ENCODE data around the gene STXBP3. TPM values are rescaled to one million over a fixed set of nuclear protein-coding genes. Genes with fewer than 3 reads are reported as not detected.

STXBP3 gene
- total and polyA plus RNA-seq, 2 of the 4 experiments (the other 2 are of a cell fraction): 19.1 to 19.7 TPM

DNA sequence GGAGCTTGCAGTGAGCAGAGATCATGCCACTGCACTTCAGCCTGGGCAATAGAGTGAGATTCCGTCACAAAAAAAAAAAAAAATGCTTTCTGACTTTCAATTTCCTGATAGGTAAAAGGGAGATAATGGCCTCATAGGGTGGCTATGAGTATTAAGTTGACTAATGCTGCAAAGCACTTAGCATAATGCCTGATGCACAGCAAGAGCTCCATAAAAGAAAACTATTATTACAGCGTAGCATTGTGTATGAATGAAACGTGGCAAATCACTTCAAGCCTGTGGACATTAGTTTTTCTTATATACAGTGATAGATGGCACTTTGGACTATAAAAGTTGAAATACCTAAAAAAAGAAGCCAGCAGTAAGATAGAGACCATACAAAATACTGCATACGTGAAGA lies 17.0 kb upstream of the STXBP3 start:
- Histone ChIP-seq H3K9me3 (ENCODE audit: control insufficient read depth, insufficient read depth, low read length) (no peaks in the 10 kb centered on the region), H4K91ac (ENCODE audit: insufficient read depth, low read depth, low read length) (no peak overlapping the region), H3K56ac (ENCODE audit: extremely low read depth, insufficient read depth, low read length) (no peak overlapping the region), H2AK9ac (replicated peaks; ENCODE audit: low read depth, low read length, poor library complexity) (no peak overlapping the region), H2BK15ac (ENCODE audit: low read depth, low read length) (no peak overlapping the region), H4K5ac (ENCODE audit: low read depth, low read length) (no peak overlapping the region), H4K20me1 (ENCODE audit: insufficient read depth, low read length) (no peaks in the 10 kb centered on the region), H3K9ac (ENCODE audit: low read depth, low read length) (no peak overlapping the region), H3K4me2 (ENCODE audit: low read depth, low read length) (no peak overlapping the region), H2BK120ac (ENCODE audit: low read depth, low read length) (no peak overlapping the region), H3K14ac (replicated peaks; ENCODE audit: low read depth, low read length) (no peak overlapping the region), H3K27me3 (ENCODE audit: control insufficient read depth, insufficient read depth, low read length) (peaks cover 1% of the 10 kb centered on the region; the same call in 1 of the 2 replicates), H2BK20ac (ENCODE audit: low read depth, low read length) (no peak overlapping the region), H3K36me3 (ENCODE audit: control insufficient read depth, insufficient read depth, low read length) (no peaks in the 10 kb centered on the region), H3K4me1 (ENCODE audit: control insufficient read depth, insufficient read depth, low read length) (no peaks in the 10 kb centered on the region), H3K4me3 (ENCODE audit: insufficient read depth, low read depth, low read length) (no peak overlapping the region), H2AFZ (replicated peaks; ENCODE audit: low read length, poor library complexity) (no peak overlapping the region), H4K8ac (ENCODE audit: low read depth in 2 of 2, low read length in 2 of 2) (no peak overlapping the region), H2BK5ac (ENCODE audit: low read depth, low read length, poor library complexity, severe bottlenecking) (no peak overlapping the region), H3K18ac (ENCODE audit: low read depth, low read length) (no peak overlapping the region), H3K27ac (ENCODE audit: insufficient read depth, low read length) (no peak overlapping the region), H3K9me1 (ENCODE audit: insufficient read depth, low read length) (no peaks in the 10 kb centered on the region), H3K4ac (ENCODE audit: low read depth, low read length) (no peak overlapping the region), H3K23ac (ENCODE audit: low read depth, low read length) (no peak overlapping the region), H3K79me1 (ENCODE audit: low read depth in 1 of 2, low read length in 2 of 2) (no peaks in the 10 kb centered on the region), H2AK5ac (ENCODE audit: low read depth, low read length) (no peak overlapping the region)
- TF ChIP-seq, protein P1, sequence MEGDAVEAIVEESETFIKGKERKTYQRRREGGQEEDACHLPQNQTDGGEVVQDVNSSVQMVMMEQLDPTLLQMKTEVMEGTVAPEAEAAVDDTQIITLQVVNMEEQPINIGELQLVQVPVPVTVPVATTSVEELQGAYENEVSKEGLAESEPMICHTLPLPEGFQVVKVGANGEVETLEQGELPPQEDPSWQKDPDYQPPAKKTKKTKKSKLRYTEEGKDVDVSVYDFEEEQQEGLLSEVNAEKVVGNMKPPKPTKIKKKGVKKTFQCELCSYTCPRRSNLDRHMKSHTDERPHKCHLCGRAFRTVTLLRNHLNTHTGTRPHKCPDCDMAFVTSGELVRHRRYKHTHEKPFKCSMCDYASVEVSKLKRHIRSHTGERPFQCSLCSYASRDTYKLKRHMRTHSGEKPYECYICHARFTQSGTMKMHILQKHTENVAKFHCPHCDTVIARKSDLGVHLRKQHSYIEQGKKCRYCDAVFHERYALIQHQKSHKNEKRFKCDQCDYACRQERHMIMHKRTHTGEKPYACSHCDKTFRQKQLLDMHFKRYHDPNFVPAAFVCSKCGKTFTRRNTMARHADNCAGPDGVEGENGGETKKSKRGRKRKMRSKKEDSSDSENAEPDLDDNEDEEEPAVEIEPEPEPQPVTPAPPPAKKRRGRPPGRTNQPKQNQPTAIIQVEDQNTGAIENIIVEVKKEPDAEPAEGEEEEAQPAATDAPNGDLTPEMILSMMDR (conservative IDR thresholded peaks at IDR 0.05; ENCODE audit: low read depth, low read length): no peak
- no peak for TF ChIP-seq POLR2A (IDR thresholded peaks at IDR 0.05; ENCODE audit: low read depth, low read length)
- TF ChIP-seq FOS (IDR thresholded peaks at IDR 0.05; ENCODE audit: low read depth, low read length): no peak
- TF ChIP-seq MXI1 (IDR thresholded peaks at IDR 0.05; ENCODE audit: borderline replicate concordance, low read depth, low read length): no peak
- no peak for TF ChIP-seq RFX5 (IDR thresholded peaks at IDR 0.05; ENCODE audit: low read depth, low read length)
- no peak for TF ChIP-seq MAFK (IDR thresholded peaks at IDR 0.05; ENCODE audit: low read depth, low read length)
- ATAC-seq (ENCODE audit: low read depth) (no peak), DNase-seq (no peak)
- CTCF ChIA-PET: no interaction called here
- dilution Hi-C loops (cut with HindIII; ENCODE audit: low sequenced_read_pairs, unreplicated experiment): no loop called here
- POLR2A ChIA-PET (ENCODE audit: unreplicated experiment): no interaction called here
- BruUV-seq (replicated peaks): no TSS peak
- intact Hi-C loops (cut with micrococcal nuclease): no loop called here
- in situ Hi-C loops (cut with MboI; ENCODE audit: low sequenced_read_pairs): no loop called here
- WGBS, 2 experiments (ENCODE audit: extremely low coverage in 2 of 2, insufficient read length in 1 of 2): no CpG with 5 or more reads among the region's 4 CpGs

All from IMR-90 (cell line).